Smooth muscle cell (in vitro differentiated cells): Measurements from ENCODE around the gene BEND3. TPM values are rescaled to one million over a fixed set of nuclear protein-coding genes. Genes with fewer than 3 reads are reported as not detected.

ENCODE experiments used
- DNase-seq: peaks from one replicate; lab custom pipeline; 2025; ENCODE audit not compliant: unreplicated experiment; lab: John Stamatoyannopoulos, UW
- H2AFZ ChIP-seq: fragments of 200-600 bp; sonication (generic); 2 replicates; pipeline ENCODE4 v1.6.0; 2016; ENCODE audit warnings: antibody characterized with exemption, low read depth, mild to moderate bottlenecking
- H3F3A ChIP-seq: fragments of 200-600 bp; sonication (generic); 2 replicates; pipeline ENCODE4 v1.6.0; 2017; ENCODE audit warnings: antibody characterized with exemption, low read depth
- H3K27ac ChIP-seq: fragments of 200-600 bp; sonication (generic); 2 replicates; pipeline ENCODE4 v1.5.1; 2016; ENCODE audit warnings: low read depth, mild to moderate bottlenecking
- H3K27me3 ChIP-seq: fragments of 200-600 bp; sonication (generic); 2 replicates; pipeline ENCODE4 v1.6.1; 2016; ENCODE audit warnings: low read depth, mild to moderate bottlenecking
- H3K36me3 ChIP-seq: fragments of 200-600 bp; sonication (generic); 2 replicates; pipeline ENCODE4 v1.5.1; 2016; ENCODE audit warnings: low read depth
- H3K4me1 ChIP-seq: fragments of 200-600 bp; sonication (generic); 2 replicates; pipeline ENCODE4 v1.5.1; 2016; ENCODE audit warnings: low read depth
- H3K4me2 ChIP-seq: fragments of 200-600 bp; sonication (generic); 2 replicates; pipeline ENCODE4 v1.6.0; 2016; ENCODE audit warnings: mild to moderate bottlenecking
- H3K4me3 ChIP-seq: fragments of 200-600 bp; sonication (generic); 2 replicates; pipeline ENCODE4 v1.5.1; 2016; ENCODE audit warnings: mild to moderate bottlenecking
- H3K79me2 ChIP-seq: fragments of 200-600 bp; sonication (generic); 2 replicates; pipeline ENCODE4 v1.6.0; 2016; ENCODE audit warnings: low read depth, mild to moderate bottlenecking
- H3K9ac ChIP-seq: fragments of 200-600 bp; sonication (generic); 2 replicates; pipeline ENCODE4 v1.6.0; 2016; ENCODE audit warnings: low read depth
- H3K9me3 ChIP-seq: fragments of 200-600 bp; sonication (generic); replicated peaks from 2 replicates; pipeline ENCODE4 v1.5.1; 2016; ENCODE audit warnings: low read depth
- H4K20me1 ChIP-seq: fragments of 200-600 bp; sonication (generic); 2 replicates; pipeline ENCODE4 v1.6.0; 2016; ENCODE audit warnings: low read depth
- CTCF ChIP-seq: fragments of 200-600 bp; sonication (generic); IDR thresholded peaks from 2 replicates; pipeline ENCODE4 v1.5.1; 2017; ENCODE audit warnings: borderline replicate concordance, mild to moderate bottlenecking, antibody characterized with exemption; ENCODE audit not compliant: insufficient read depth, poor library complexity, severe bottlenecking
- WGBS: methylation state at CpG from one replicate; pipeline ENCODE4 v1.1.7; 2016; ENCODE audit warnings: low lambda C conversion rate; 5-methylcytosine and 5-hydroxymethylcytosine counted together
- polyA plus RNA-seq: library from polyadenylated mRNA; unstranded; fragments of >200 nt; fragmentation: Nextera tagmentation; extraction: Ambion mirVana; gene quantifications from 2 replicates; pipeline ENCODE4 v1.2.1, GENCODE V29; 2016
- total RNA-seq: library from RNA; depleted of rRNA; stranded (reverse); fragments of >200 nt; gene quantifications from 2 replicates; pipeline ENCODE4 v1.2.3, GENCODE V29; 2014

The BEND3 gene
- total and polyA plus RNA-seq, 2 experiments from 2014 or later: 2.3 to 3.5 TPM

- no peaks in the 10 kb centered on the region for H3K79me2 ChIP-seq
- DNase-seq: no peak
- H3K27ac ChIP-seq: no peak overlapping the region
- H3K4me1 ChIP-seq: no peaks in the 10 kb centered on the region
- no peaks in the 10 kb centered on the region for H3K9me3 ChIP-seq
- no peak for TF ChIP-seq CTCF
- H2AFZ ChIP-seq: no peak overlapping the region
- H3K9ac ChIP-seq: no peak overlapping the region
- WGBS: 79% methylated on average over 2 of the region's 2 CpGs
- H3K4me3 ChIP-seq: no peak overlapping the region
- H3K27me3 ChIP-seq: no peaks in the 10 kb centered on the region
- no peaks in the 10 kb centered on the region for H4K20me1 ChIP-seq
- no peak overlapping the region for H3K4me2 ChIP-seq
- no peaks in the 10 kb centered on the region for H3K36me3 ChIP-seq
- H3F3A ChIP-seq: no peaks in the 10 kb centered on the region
These were observed 39.5 kb upstream of the BEND3 start for GRCh38 chr6:107154801-107155160.

- DNase-seq: no peak
- 78% methylated on average over 12 of the region's 12 CpGs for WGBS
These were observed 39.0 kb upstream of the BEND3 start for GRCh38 chr6:107154131-107154800.

GRCh38 chr6:107152638-107153430, 37.5 kb upstream of the BEND3 start:
- Histone ChIP-seq H3K9ac (no peak overlapping the region), H3K36me3 (no peaks in the 10 kb centered on the region), H4K20me1 (no peaks in the 10 kb centered on the region), H3K4me1 (no peaks in the 10 kb centered on the region), H3F3A (no peaks in the 10 kb centered on the region), H3K4me3 (no peak overlapping the region), H3K27ac (no peak overlapping the region), H3K4me2 (no peak overlapping the region), H3K79me2 (no peaks in the 10 kb centered on the region), H3K27me3 (no peaks in the 10 kb centered on the region), H3K9me3 (no peaks in the 10 kb centered on the region), H2AFZ (no peak overlapping the region)
- 92% methylated on average over 8 of the region's 8 CpGs for WGBS
- no peak for DNase-seq
- TF ChIP-seq CTCF: no peak

More at GRCh38 chr6:107154131-107154800, 39.0 kb upstream of the BEND3 start:
- no peak overlapping the region for H3K4me2 ChIP-seq
- H3K27me3 ChIP-seq: no peaks in the 10 kb centered on the region
- no peak overlapping the region for H3K4me3 ChIP-seq
- H3K9me3 ChIP-seq: no peaks in the 10 kb centered on the region
- H3K27ac ChIP-seq: no peak overlapping the region
- H3K79me2 ChIP-seq: no peaks in the 10 kb centered on the region
- H2AFZ ChIP-seq: no peak overlapping the region
- no peaks in the 10 kb centered on the region for H3K36me3 ChIP-seq
- no peak overlapping the region for H3K9ac ChIP-seq
- no peaks in the 10 kb centered on the region for H3F3A ChIP-seq
- no peaks in the 10 kb centered on the region for H4K20me1 ChIP-seq
- TF ChIP-seq CTCF: no peak
- H3K4me1 ChIP-seq: no peaks in the 10 kb centered on the region

GRCh38 chr6:107144666-107145065, 29.4 kb upstream of the BEND3 start:
- Histone ChIP-seq H3K4me3 (no peak overlapping the region), H3K79me2 (no peaks in the 10 kb centered on the region), H3F3A (no peaks in the 10 kb centered on the region), H3K4me2 (no peak overlapping the region), H3K27ac (no peak overlapping the region), H3K9ac (no peak overlapping the region), H3K27me3 (no peaks in the 10 kb centered on the region), H3K36me3 (no peaks in the 10 kb centered on the region), H3K9me3 (no peaks in the 10 kb centered on the region), H3K4me1 (no peaks in the 10 kb centered on the region), H4K20me1 (no peaks in the 10 kb centered on the region), H2AFZ (no peak overlapping the region)
- TF ChIP-seq CTCF: no peak
- 85% methylated on average over 4 of the region's 4 CpGs for WGBS
- no peak for DNase-seq
